ENCODE measurements around the gene KRTAP12-1.
"Not testable (repeated sequence)": the region's sequence is repeated elsewhere in the genome, so short reads cannot be mapped to it uniquely, and the experiment has no call there.

Gene KRTAP12-1

DNA sequence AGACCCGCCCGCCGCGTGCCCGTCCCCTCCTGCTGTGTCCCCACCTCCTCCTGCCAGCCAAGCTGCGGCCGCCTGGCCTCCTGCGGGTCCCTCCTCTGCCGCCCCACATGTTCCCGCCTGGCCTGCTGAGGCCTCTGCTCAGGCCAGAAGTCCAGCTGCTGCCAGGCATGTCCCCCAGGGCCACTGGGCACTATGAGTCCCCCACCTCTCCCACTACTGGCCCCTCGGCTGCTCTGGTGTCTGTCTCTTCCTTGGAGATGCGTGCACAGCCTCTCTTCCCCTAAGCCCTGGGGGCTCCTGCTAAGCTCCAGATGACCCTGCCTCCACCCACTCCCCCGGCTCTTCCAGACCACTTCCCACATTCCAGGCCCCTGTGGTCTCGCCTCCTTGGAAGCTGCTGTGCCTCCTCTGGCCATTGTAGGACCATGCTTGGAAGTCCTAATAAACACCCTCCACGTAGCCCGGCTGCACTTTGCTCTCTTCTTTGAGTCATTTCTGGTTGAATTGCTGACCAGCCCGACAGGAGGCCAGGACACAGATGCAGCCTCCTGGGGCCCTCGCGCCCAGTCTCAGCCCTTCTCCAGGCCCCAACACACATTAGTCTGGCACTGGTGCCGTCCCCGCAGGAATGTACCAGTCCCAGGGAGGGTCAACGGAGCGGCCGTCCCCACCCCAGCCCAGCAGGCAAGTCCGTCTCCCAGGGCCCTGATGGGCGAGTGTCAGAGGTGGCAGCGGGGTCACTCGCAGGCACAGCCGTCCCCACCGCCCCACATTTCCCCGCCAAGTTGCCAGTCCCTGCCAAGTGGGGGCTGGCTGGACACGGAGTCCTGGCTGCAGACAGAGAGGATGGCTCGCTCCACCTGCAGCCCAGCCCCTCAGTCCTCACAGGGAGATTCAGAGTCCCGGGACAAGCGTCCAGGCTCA, 16.1 kb upstream of the KRTAP12-1 start:
- DNase-seq (ENCODE audit: low read depth in 2 of 2) = no peak

DNA sequence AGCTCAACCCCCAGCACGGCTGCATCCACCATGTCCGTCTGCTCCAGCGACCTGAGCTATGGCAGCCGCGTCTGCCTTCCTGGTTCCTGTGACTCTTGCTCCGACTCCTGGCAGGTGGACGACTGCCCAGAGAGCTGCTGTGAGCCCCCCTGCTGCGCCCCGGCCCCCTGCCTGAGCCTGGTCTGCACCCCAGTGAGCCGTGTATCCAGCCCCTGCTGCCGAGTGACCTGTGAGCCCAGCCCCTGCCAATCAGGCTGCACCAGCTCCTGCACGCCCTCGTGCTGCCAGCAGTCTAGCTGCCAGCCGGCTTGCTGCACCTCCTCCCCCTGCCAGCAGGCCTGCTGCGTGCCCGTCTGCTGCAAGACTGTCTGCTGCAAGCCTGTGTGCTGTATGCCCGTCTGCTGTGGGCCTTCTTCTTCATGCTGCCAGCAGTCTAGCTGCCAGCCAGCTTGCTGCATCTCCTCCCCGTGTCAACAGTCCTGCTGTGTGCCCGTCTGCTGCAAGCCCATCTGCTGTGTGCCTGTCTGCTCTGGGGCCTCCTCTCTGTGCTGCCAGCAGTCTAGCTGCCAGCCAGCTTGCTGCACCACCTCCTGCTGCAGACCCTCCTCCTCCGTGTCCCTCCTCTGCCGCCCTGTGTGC, 15.3 kb upstream of the KRTAP12-1 start, which contains the start of gene KRTAP10-12:
KRTAP10-12 (plus strand) TSS at position 1 of the 639 bp plus-strand sequence; CDS start at position 31, 30 bp downstream.
- DNase-seq (ENCODE audit: low read depth in 2 of 2) = not testable (repeated sequence)

DNA sequence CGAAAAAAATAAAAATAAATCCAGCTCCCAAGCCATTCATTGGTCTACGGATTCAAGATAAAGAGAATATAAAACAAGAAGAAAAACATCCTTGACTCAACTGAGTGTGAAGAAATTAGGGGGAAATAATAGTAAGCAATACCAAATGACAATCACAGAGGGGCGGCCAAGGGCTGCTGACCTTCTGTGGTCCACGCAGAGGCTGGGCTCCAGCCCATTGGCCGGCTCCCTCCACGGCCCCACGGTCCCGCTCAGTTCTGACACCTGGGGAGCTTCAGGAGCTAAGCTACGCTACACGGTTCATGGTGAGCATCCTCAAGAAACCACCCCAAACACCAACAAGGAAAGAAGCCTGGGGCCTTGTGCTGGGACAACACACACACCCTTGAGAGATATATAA, 14.6 kb upstream of the KRTAP12-1 start:
- no peak for DNase-seq (ENCODE audit: low read depth in 2 of 2)

- DNase-seq (ENCODE audit: low read depth in 2 of 2) = no peak
Measured at GRCh38 chr21:44695641-44696040, 13.7 kb upstream of the KRTAP12-1 start.

GRCh38 chr21:44695184-44695583, 13.2 kb upstream of the KRTAP12-1 start:
- DNase-seq (ENCODE audit: low read depth in 2 of 2) = no peak

GRCh38 chr21:44694776-44695175, 12.8 kb upstream of the KRTAP12-1 start:
- no peak for DNase-seq (ENCODE audit: low read depth in 2 of 2)

DNA sequence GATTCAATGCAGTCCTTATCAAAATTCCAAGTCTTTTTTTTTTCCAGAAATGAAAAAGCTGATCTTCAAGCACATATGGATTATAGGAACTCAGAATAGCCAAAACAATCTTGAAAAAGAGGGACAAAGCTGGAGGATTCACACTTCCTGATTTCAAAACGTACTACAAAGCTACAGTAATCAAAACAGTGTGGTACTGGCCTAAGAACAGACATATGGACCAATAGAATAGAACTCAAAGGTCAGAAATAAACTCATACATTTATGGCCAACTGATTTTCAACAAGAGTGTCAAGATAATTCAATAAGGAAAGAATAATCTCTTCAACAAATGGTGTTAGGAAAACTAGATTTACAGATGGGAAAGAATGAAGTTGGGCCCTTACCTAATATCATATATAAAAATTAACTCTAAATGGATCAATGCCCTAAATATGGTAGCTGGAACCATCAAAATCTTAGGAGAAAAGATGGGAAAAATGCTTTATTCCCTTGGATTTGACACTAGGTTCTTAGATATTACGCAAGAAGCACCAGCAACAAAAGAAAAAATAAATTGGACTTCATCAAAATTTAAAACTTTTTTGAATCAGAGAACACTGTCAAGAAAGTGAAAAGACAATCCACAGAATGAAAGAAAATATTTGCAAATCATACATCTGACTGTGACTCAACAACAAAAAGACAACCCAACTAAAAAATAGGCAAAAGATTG, 11.0 kb upstream of the KRTAP12-1 start:
- no peak for DNase-seq (ENCODE audit: low read depth in 2 of 2)

GRCh38 chr21:44691686-44692085, 9.7 kb upstream of the KRTAP12-1 start:
- DNase-seq (ENCODE audit: low read depth in 2 of 2) = no peak

DNA sequence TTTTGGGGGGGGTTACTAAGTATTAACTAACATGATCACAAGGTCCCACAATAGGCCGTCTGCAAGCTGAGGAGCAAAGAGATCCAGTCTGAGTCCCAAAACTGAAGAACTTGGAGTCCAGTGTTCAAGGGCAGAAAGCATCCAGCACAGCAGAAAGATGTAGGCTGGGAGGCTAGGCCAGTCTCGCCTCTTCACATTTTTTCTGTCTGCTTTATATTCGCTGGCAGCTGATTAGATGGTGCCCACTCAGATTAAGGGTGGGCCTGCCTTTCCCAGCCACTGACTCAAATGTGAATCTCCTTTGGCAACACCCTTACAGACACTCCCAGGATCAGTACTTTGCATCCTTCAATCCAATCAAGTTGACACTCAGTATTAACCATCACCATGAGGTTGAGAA, 7.8 kb upstream of the KRTAP12-1 start:
- DNase-seq (ENCODE audit: low read depth in 2 of 2) = not testable (repeated sequence)

DNA sequence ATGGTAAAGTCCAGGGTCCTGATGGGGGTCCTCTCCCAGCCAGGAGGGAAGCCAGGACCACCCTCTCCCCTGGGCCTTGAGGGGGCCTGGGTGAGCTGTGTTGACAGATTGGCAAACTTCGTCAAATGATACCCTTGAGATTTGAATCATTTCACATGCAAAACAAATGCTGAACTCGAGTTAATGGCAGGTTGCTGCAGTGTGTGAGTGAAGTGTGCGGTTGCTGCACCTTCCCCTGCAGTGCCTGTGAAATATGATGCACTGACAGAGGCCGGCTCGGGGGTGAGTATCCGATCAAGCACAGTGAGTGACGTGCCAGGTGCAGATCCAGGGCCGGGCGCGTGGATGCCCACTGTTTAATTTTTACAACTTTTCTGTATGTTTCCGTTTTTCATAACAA, 5.7 kb upstream of the KRTAP12-1 start:
- no peak for DNase-seq (ENCODE audit: low read depth in 2 of 2)

DNA sequence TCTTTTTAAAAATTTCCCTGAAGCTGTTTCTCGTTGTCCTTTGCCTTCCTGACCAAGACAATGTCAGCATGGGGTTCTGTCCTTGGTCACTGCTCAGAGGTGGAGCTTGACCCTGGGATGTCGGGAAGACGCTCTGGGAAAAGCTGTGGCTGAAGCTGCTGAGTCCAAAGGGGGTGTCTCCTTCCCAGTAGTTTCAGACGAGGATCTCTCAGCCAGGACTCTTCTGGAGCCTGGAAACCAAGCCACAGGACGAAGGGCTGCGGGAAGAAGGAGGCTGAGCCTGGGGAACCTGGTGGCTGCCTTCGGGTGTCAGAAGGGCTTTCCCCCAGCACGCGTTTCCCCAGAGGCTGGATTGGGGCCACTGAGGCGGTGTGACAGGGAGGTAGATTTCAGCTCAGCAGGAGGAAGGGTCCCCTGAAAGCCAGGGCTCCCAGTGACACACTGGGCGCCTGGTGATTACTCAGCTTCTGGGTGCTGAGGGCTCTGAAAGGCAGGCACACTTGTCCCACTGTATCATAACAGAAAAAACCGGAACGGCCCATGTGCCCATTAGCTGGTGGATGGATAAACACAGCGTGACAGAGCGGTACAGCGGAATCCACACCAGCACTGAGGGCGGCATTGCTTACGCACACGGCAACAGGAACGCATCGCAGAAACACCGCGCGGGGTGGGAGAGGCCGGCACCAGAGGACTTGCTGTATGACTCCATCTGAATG, 5.0 kb upstream of the KRTAP12-1 start:
- DNase-seq (ENCODE audit: low read depth in 2 of 2) = no peak

DNA sequence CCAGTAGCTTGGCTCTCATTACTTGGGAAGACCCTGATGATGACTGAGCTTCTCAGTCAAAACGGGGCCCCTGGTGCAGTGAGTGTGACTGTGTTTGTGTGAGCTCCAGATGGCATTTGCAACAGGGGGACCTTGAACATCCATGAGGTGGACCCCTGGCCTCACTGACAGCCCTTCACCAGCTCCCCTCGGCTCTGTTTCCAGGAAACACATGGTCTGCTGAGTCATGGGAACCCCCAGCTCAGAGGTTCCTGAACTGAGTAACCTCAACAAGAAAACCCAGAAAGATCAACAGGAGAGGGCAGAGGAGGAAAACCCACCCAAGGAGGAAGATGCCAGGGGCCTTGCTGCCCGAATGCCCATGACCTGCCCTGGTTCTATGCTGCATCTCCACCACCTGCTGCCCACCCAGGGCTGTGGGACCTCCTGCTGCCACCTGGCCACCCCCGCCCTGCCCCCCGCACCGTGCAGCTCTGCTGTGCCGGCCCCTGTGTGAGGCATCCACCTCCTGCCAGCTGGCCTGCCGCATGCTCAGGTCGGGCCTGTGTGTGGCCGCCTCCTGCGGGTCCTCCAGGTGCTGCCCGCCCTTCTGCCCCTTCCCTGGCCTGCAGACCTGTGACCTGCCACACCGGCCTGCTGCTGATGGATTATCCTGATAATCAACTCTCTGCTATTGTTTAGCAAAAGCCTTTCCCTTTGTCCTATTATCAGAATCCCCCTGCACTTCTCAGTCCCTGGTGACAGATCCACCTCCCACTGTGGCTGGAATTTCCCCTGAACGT, 4.2 kb upstream of the KRTAP12-1 start:
- no peak for DNase-seq (ENCODE audit: low read depth in 2 of 2)

DNA sequence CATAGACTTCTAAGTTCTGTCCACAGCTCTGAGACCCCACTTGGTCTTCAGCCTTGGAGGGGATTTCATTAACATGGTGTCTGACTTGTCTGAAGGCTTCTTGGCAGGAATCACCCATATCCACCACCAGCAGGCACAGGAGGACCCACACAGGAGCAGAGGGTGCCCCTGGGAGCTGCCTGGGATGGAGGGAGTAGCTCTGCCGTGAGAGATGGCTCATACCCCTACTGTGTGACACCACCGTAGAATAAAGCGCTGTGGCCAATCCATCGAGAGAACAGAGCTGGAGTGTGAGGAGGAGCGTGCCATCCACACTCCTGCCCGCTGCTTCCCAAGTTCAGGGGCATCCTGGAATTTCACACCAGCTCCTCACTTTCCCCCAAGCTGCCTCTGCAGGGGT, 3.1 kb upstream of the KRTAP12-1 start:
- not testable (repeated sequence) for DNase-seq (ENCODE audit: low read depth in 2 of 2)

DNA sequence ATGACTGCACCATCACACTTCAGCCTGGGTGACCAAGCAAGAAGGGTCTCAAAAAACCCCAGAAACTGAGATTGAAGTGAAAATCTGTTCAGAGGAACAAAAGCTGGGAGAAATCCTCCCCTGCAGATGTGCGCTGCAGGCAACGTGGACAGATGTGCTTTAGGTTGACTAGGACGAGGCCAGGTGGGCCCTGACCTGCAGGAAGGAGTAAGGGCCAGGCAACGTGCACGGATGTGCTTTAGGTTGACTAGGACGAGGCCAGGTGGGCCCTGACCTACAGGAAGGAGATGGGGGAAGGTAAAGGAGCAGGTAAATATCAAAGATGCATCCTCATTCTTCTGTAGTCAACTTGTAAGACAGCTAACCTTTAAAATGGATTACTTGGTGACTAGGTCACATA, 2.5 kb upstream of the KRTAP12-1 start:
- DNase-seq (ENCODE audit: low read depth in 2 of 2) = no peak

- no peak for DNase-seq (ENCODE audit: low read depth in 2 of 2)
Measured at GRCh38 chr21:44684077-44684476, 2.1 kb upstream of the KRTAP12-1 start.

GRCh38 chr21:44682580-44683151, 703 bp upstream of the KRTAP12-1 start:
- no peak for DNase-seq (ENCODE audit: low read depth in 2 of 2)

- DNase-seq (ENCODE audit: low read depth in 2 of 2) = no peak
Measured at GRCh38 chr21:44681152-44681551, 811 bp downstream of the KRTAP12-1 start.

DNA sequence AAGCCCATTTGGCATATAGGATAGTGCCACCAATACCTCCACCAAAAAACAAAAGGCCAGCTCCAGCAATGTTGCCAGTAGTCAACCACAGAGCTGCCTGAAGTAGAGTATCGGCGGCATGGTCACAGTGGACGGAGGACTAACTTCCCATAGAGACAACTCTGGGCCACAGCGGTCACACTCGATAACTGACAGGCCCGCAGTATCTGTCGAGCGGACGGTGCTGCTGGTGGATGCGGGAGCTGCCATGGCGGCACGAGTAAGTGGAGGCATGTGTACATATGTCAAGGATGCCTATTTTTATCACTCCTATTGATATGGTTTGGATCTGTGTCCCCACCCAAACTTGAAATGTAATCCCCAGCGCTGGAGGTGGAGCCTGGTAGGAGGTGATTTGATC, 4.1 kb downstream of the KRTAP12-1 start:
- DNase-seq (ENCODE audit: low read depth in 2 of 2) = no peak

DNA sequence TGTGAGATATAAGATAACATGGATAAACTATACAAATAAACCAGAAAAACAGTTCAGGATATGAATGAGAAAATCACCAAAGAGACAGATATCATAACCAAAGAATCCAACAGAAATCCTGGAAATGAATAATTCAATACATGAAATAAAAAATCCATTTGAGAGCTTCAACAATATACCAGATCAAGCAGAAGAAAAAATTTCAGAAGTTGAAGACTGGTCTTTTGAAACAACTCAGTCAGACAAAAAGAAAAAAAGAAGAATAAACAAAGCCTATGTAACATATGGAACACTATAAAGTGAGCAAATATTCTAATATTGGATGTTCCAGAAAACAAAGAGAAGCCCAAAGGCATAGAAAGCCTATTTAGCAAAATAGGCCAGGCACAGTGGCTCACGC, 10.1 kb downstream of the KRTAP12-1 start:
- no peak for DNase-seq (ENCODE audit: low read depth in 2 of 2)

GRCh38 chr21:44670642-44671432, 11.1 kb downstream of the KRTAP12-1 start:
- DNase-seq (ENCODE audit: low read depth in 2 of 2) = no peak

Measured in stimulated activated CD4-positive, alpha-beta T cell treated with anti-CD3 and anti-CD28 coated beads, Interleukin-4, amount 100 ng/mL, for 48 hours (primary cell).